CD4-positive, alpha-beta memory T cell (primary cell): Measurements from ENCODE around the gene CCR4. TPM values are rescaled to one million over a fixed set of nuclear protein-coding genes. Genes with fewer than 3 reads are reported as not detected.

ENCODE experiments used
- CTCF ChIA-PET: fragments of 350-600 bp; sonication (Branson Sonifier 250); formaldehyde crosslinking; loops from one replicate; lab custom pipeline; 2021; ENCODE audit warnings: inconsistent platforms; ENCODE audit not compliant: partially characterized antibody; lab: Charles Lee
- POLR2A ChIA-PET: fragments of 350-600 bp; sonication (Branson Sonifier 250); formaldehyde crosslinking; loops from one replicate; lab custom pipeline; 2021; ENCODE audit not compliant: partially characterized antibody; lab: Charles Lee
- DNase-seq, 5 donors: peaks; one replicate each; pipeline versions ENCODE4 v3.0.0 to v3.0.0-alpha.2; 2020 to 2022; ENCODE audit warnings: mixed read lengths in 1 of 5
- H3K27ac ChIP-seq: one replicate; pipeline ENCODE4 v1.7.0; 2013; ENCODE audit warnings: low read depth, low read length
- H3K27me3 ChIP-seq: 2 replicates; pipeline ENCODE4 v1.7.0; 2013; ENCODE audit warnings: mild to moderate bottlenecking, low read length, moderate library complexity; ENCODE audit not compliant: insufficient read depth
- H3K36me3 ChIP-seq: 2 replicates; pipeline ENCODE4 v1.7.0; 2013; ENCODE audit warnings: mild to moderate bottlenecking, low read length, moderate library complexity; ENCODE audit not compliant: insufficient read depth
- H3K4me1 ChIP-seq: 2 replicates; pipeline ENCODE4 v1.7.0; 2013; ENCODE audit warnings: mild to moderate bottlenecking, low read length, moderate library complexity; ENCODE audit not compliant: insufficient read depth
- H3K4me3 ChIP-seq, 2 donors: one replicate each; pipeline ENCODE4 v1.7.0; 2013; ENCODE audit warnings: low read length in 2 of 2, mild to moderate bottlenecking in 1 of 2
- H3K9me3 ChIP-seq, 2 donors: one replicate each; pipeline ENCODE4 v1.7.0; 2013; ENCODE audit warnings: low read length in 2 of 2, control low read depth in 1 of 2; ENCODE audit not compliant: control insufficient read depth in 1 of 2
- H3K27ac Mint-ChIP-seq, 7 donors: one replicate each; pipeline ENCODE4 v1.8.0; 2020 to 2021; ENCODE audit warnings: mixed read lengths in 7 of 7, mild to moderate bottlenecking in 6 of 7, inconsistent platforms in 3 of 7, moderate library complexity in 3 of 7
- H3K27me3 Mint-ChIP-seq, 2 donors: one replicate each; pipeline ENCODE4 v1.8.0; 2020 to 2021; ENCODE audit warnings: mixed read lengths in 2 of 2
- H3K36me3 Mint-ChIP-seq, 2 donors: one replicate each; pipeline ENCODE4 v1.8.0; 2020 to 2021; ENCODE audit warnings: mixed read lengths in 2 of 2, inconsistent platforms in 1 of 2, mild to moderate bottlenecking in 1 of 2
- H3K4me1 Mint-ChIP-seq, 4 donors: one replicate each; pipeline ENCODE4 v1.8.0; 2020 to 2021; ENCODE audit warnings: mixed read lengths in 4 of 4, mild to moderate bottlenecking in 1 of 4
- H3K4me3 Mint-ChIP-seq, 8 donors: one replicate each; pipeline ENCODE4 v1.8.0; 2020 to 2021; ENCODE audit warnings: mixed read lengths in 8 of 8, mild to moderate bottlenecking in 7 of 8, moderate library complexity in 6 of 8, inconsistent platforms in 3 of 8
- H3K9me3 Mint-ChIP-seq, 8 donors: one replicate each; pipeline ENCODE4 v1.8.0; 2020 to 2021; ENCODE audit warnings: mixed read lengths in 8 of 8, mild to moderate bottlenecking in 5 of 8, inconsistent platforms in 3 of 8, moderate library complexity in 1 of 8
- intact Hi-C: fragments of 100-400 bp; cut with micrococcal nuclease; formaldehyde crosslinking; loops from one replicate; pipeline ENCODE4 v1.15.1; 2023
- polyA plus RNA-seq, 2 donors: library from polyadenylated mRNA; unstranded; fragments of 300-500 nt; fragmentation: Illumina TruSeq; gene quantifications; one replicate each; pipeline ENCODE4 v1.2.3, GENCODE V29; 2021
- total RNA-seq, 2 experiments: library from RNA; stranded (reverse); gene quantifications; one replicate each; pipeline ENCODE4 v1.2.3, GENCODE V29; 2021

CCR4 gene
- total and polyA plus RNA-seq, 4 experiments from 2014 or later: 9.9 to 101 (median 67.2) TPM

GRCh38 chr3:32998631-32999451 is 47.4 kb downstream of the CCR4 start:
- ChIA-PET CTCF (interaction anchor here (0.6 to 3.3 kb wide), 6 partner anchors 19 to 76 kb away, joined by 3 to 20 read pairs (median 4); no protein-coding TSS in a partner anchor), POLR2A (interaction anchor here (0.5 to 3.2 kb wide), 14 partner anchors 9 to 49 kb away, joined by 3 to 17 read pairs (median 4); no protein-coding TSS in a partner anchor)
- Mint-ChIP-seq H3K4me3 (peak overlapping the region in 7 of 8 donors; percentile 29 to 80 (median 61)), H3K9me3 (no peaks in the 10 kb centered on the region), H3K27me3 (no peaks in the 10 kb centered on the region), H3K36me3 (peaks cover 22 to 34% of the 10 kb centered on the region in 2 donors), H3K27ac (peak overlapping the region; percentile 86 to 98 (median 93)), H3K4me1 (peaks cover 54 to 93% (median 82%) of the 10 kb centered on the region in 4 donors)
- H3K4me1 ChIP-seq: peaks cover 85% of the 10 kb centered on the region
- H3K27me3 ChIP-seq: no peaks in the 10 kb centered on the region
- DNase-seq: peak in 1 of 5 donors; percentile 47
- intact Hi-C loops: no loop called here
- peak overlapping the region; percentile 23 for H3K27ac ChIP-seq
- H3K4me3 ChIP-seq: peak overlapping the region in 1 of 2 donors; percentile 6
- no peaks in the 10 kb centered on the region for H3K9me3 ChIP-seq
- H3K36me3 ChIP-seq: no peaks in the 10 kb centered on the region

DNA sequence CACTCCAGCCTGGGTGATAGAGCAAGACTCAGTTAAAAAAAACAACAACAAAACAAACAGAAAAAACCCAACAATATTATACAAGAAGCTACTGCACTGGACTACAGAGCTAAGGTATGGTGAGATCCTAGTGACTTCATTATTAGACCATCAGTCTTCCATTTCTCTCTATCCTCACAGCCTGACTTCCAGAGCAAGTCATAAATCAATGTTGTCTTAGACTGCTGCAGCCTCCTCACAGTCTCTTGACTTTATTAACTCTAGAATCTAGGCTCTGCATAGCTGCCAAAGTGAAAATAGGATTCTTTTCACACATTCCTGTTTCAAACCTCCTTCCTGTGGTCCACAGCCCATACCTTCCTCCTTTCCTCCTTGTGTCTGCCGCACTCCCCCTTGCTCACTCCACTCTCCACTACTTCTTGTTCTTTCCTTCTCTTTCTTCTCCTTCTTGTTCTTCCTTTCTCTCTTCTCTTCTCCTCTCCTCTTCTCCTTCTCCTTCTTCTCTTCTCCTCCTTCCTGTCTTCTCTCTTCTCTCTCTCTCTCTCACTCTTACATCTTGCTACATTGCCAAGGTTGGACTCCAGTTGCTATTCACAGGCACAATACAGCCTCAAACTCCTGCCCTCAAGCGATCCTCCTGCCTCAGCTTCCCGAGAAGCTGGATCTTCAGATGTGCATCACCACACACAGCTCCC is 49.4 kb downstream of the CCR4 start:
- ChIA-PET CTCF (interaction anchor here (0.8 to 3.3 kb wide), 7 partner anchors 29 to 372 kb away, joined by 3 to 20 read pairs (median 4); no protein-coding TSS in a partner anchor), POLR2A (interaction anchor here (0.8 to 3.2 kb wide), 7 partner anchors 8 to 52 kb away, joined by 3 to 17 read pairs (median 4); no protein-coding TSS in a partner anchor)
- H3K4me1 ChIP-seq: peaks cover 89% of the 10 kb centered on the region
- intact Hi-C loops: no loop called here
- peak overlapping the region in 5 of 8 donors; percentile 47 to 75 (median 56) for H3K4me3 Mint-ChIP-seq
- no peaks in the 10 kb centered on the region for H3K9me3 Mint-ChIP-seq
- H3K36me3 ChIP-seq: peaks cover 6% of the 10 kb centered on the region
- no peaks in the 10 kb centered on the region for H3K27me3 ChIP-seq
- peaks cover 19 to 29% of the 10 kb centered on the region in 2 donors for H3K36me3 Mint-ChIP-seq
- peaks cover 44 to 89% (median 75%) of the 10 kb centered on the region in 4 donors for H3K4me1 Mint-ChIP-seq
- no peaks in the 10 kb centered on the region for H3K9me3 ChIP-seq
- H3K27ac ChIP-seq: no peak overlapping the region
- no peak for DNase-seq
- H3K27ac Mint-ChIP-seq: peak overlapping the region; percentile 26 to 93 (median 57)
- H3K4me3 ChIP-seq: no peak overlapping the region
- no peaks in the 10 kb centered on the region for H3K27me3 Mint-ChIP-seq

GRCh38 chr3:33001889-33002288 is 50.4 kb downstream of the CCR4 start:
- Histone ChIP-seq H3K4me1 (peaks cover 89% of the 10 kb centered on the region), H3K27me3 (no peaks in the 10 kb centered on the region), H3K36me3 (peaks cover 6% of the 10 kb centered on the region), H3K4me3 (no peak overlapping the region), H3K27ac (no peak overlapping the region), H3K9me3 (no peaks in the 10 kb centered on the region)
- no peak for DNase-seq
- Mint-ChIP-seq H3K27ac (peak overlapping the region in 5 of 7 donors; percentile 28 to 81 (median 69)), H3K9me3 (no peaks in the 10 kb centered on the region), H3K4me1 (peaks cover 41 to 89% (median 74%) of the 10 kb centered on the region in 4 donors), H3K4me3 (peak overlapping the region in 2 of 8 donors; percentile 27 to 62), H3K36me3 (peaks cover 12 to 21% of the 10 kb centered on the region in 2 donors), H3K27me3 (no peaks in the 10 kb centered on the region)
- CTCF ChIA-PET: interaction anchor here (0.9 to 1.5 kb wide), 6 partner anchors 34 to 69 kb away, joined by 3 to 4 read pairs (median 4); no protein-coding TSS in a partner anchor
- POLR2A ChIA-PET: interaction anchor here (0.8 to 1.7 kb wide), 4 partner anchors 15 to 45 kb away, joined by 3 to 5 read pairs (median 4); no protein-coding TSS in a partner anchor
- intact Hi-C loops: no loop called here

DNA sequence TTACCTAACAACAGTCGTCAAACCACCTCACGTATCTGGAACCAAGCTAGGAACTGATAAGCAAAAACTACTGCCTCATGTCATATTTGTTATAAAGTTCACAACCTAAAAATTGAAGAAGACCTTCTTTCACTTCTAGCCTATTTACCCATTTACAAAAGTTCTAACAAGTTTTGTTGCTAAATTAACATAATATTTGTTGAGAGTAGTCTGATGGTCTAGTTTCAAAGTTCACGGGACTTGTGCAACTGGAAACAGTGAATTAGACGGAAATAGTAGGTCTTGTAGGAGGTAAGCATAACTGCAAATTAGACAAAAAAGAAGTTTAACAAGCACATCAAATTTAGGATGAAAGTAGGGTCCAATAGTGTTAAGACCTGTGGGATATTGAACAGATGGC is 51.9 kb downstream of the CCR4 start:
- intact Hi-C loops: no loop called here
- POLR2A ChIA-PET: interaction anchor here (0.7 to 1.0 kb wide), 4 partner anchors 10 to 41 kb away, joined by 3 to 7 read pairs (median 3); no protein-coding TSS in a partner anchor
- peaks cover 51 to 91% (median 77%) of the 10 kb centered on the region in 4 donors for H3K4me1 Mint-ChIP-seq

GRCh38 chr3:33004205-33004604 is 52.8 kb downstream of the CCR4 start:
- H3K4me1 ChIP-seq: peaks cover 88% of the 10 kb centered on the region
- intact Hi-C loops: no loop called here
- no peak for DNase-seq
- H3K4me3 ChIP-seq: no peak overlapping the region
- POLR2A ChIA-PET: interaction anchor here (0.7 to 5.7 kb wide), 5 partner anchors 14 to 52 kb away, joined by 3 to 47 read pairs (median 3); partner anchors contain the start of gene CCR4
- Mint-ChIP-seq H3K36me3 (peaks cover 13 to 19% of the 10 kb centered on the region in 2 donors), H3K4me3 (no peak overlapping the region), H3K27ac (peak overlapping the region in 2 of 7 donors; percentile 12 to 54), H3K9me3 (peaks cover 0 to 3% (median 0%) of the 10 kb centered on the region in 8 donors), H3K4me1 (peaks cover 46 to 89% (median 73%) of the 10 kb centered on the region in 4 donors), H3K27me3 (no peaks in the 10 kb centered on the region)
- H3K9me3 ChIP-seq: no peaks in the 10 kb centered on the region
- no peak overlapping the region for H3K27ac ChIP-seq
- H3K36me3 ChIP-seq: peaks cover 6% of the 10 kb centered on the region
- no peaks in the 10 kb centered on the region for H3K27me3 ChIP-seq
- CTCF ChIA-PET: interaction anchor here (0.8 to 2.7 kb wide), 11 partner anchors 13 to 128 kb away, joined by 3 to 17 read pairs (median 4); no protein-coding TSS in a partner anchor

More for the DNA sequence above, 51.9 kb downstream of the CCR4 start:
- Mint-ChIP-seq H3K36me3 (peaks cover 13 to 18% of the 10 kb centered on the region in 2 donors), H3K4me3 (peak overlapping the region in 1 of 8 donors; percentile 27), H3K9me3 (peaks cover 0 to 1% (median 0%) of the 10 kb centered on the region in 8 donors), H3K27ac (peak overlapping the region; percentile 19 to 89 (median 72)), H3K27me3 (no peaks in the 10 kb centered on the region)
- peaks cover 89% of the 10 kb centered on the region for H3K4me1 ChIP-seq
- H3K27ac ChIP-seq: no peak overlapping the region
- no peak overlapping the region for H3K4me3 ChIP-seq
- H3K36me3 ChIP-seq: peaks cover 6% of the 10 kb centered on the region
- no peaks in the 10 kb centered on the region for H3K9me3 ChIP-seq
- DNase-seq: no peak
- CTCF ChIA-PET: interaction anchor here (0.8 to 2.7 kb wide), 8 partner anchors 19 to 71 kb away, joined by 3 to 11 read pairs (median 4); no protein-coding TSS in a partner anchor
- H3K27me3 ChIP-seq: no peaks in the 10 kb centered on the region

DNA sequence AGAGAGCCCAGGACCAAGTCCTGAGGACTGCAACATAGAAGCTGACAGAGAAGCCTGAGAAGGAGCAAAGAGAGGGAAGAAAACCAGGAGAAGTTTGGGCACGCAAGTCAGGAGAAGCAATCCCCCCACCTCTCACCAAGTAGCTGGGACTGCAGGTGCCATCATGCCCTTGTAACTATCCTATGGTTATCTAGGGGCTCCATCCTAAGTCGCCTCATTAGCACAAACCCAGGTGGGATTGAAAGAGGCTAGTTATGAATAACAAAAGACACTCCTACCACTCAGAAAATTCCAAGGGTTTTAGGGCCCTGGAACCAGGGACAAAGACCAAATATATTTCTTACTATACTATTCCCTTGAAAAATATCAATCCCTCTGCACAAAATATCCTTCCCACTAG is 53.5 kb downstream of the CCR4 start:
- ChIA-PET CTCF (interaction anchor here (1.0 to 2.7 kb wide), 9 partner anchors 12 to 127 kb away, joined by 3 to 17 read pairs (median 4); no protein-coding TSS in a partner anchor), POLR2A (interaction anchor here (0.7 to 5.7 kb wide), 5 partner anchors 12 to 53 kb away, joined by 3 to 47 read pairs (median 5); partner anchors contain the start of gene CCR4)
- H3K36me3 ChIP-seq: peaks cover 6% of the 10 kb centered on the region
- H3K4me1 Mint-ChIP-seq: peaks cover 44 to 89% (median 72%) of the 10 kb centered on the region in 4 donors
- H3K4me3 ChIP-seq: no peak overlapping the region
- H3K27me3 ChIP-seq: no peaks in the 10 kb centered on the region
- H3K27me3 Mint-ChIP-seq: no peaks in the 10 kb centered on the region
- peak overlapping the region; percentile 39 to 91 (median 69) for H3K27ac Mint-ChIP-seq
- peak overlapping the region in 1 of 8 donors; percentile 4 for H3K4me3 Mint-ChIP-seq
- H3K9me3 Mint-ChIP-seq: peaks cover 0 to 3% (median 0%) of the 10 kb centered on the region in 8 donors
- peaks cover 16 to 17% of the 10 kb centered on the region in 2 donors for H3K36me3 Mint-ChIP-seq
- no peak for DNase-seq
- no peak overlapping the region for H3K27ac ChIP-seq
- H3K9me3 ChIP-seq: no peaks in the 10 kb centered on the region
- intact Hi-C loops: loop anchor here (5.0 kb wide), 1 partner anchor 42 kb away; no protein-coding TSS in a partner anchor
- H3K4me1 ChIP-seq: peaks cover 88% of the 10 kb centered on the region
